Thyroid gland (tissue), 4 donors: ENCODE data around the gene FMN1. TPM values are rescaled to one million over a fixed set of nuclear protein-coding genes. Genes with fewer than 3 reads are reported as not detected.

Source experiments
- DNase-seq, 2 donors: peaks; one replicate each; pipeline ENCODE4 v3.0.0-alpha.2; 2019
- H3K27ac ChIP-seq, 3 donors: fragments of 200-600 bp; sonication (generic); 1 replicate in 2 of 3; 2 replicates in 1 of 3; pipeline ENCODE4 v1.5.1; 2016 to 2019; ENCODE audit warnings: mild to moderate bottlenecking in 1 of 3, moderate library complexity in 1 of 3
- H3K27me3 ChIP-seq: fragments of 200-600 bp; sonication (generic); one replicate; pipeline ENCODE4 v1.5.1; 2019
- H3K36me3 ChIP-seq, 2 donors: fragments of 200-600 bp; sonication (generic); one replicate each; pipeline ENCODE4 v1.5.1; 2016 to 2019
- H3K4me1 ChIP-seq, 2 donors: fragments of 200-600 bp; sonication (generic); one replicate each; pipeline ENCODE4 v1.5.1; 2017 to 2019
- H3K4me3 ChIP-seq, 3 donors: fragments of 200-600 bp; sonication (generic); replicated peaks in 1 of 3; 1 replicate in 2 of 3; 2 replicates in 1 of 3; pipeline ENCODE4 v1.5.1; 2016; ENCODE audit warnings: mild to moderate bottlenecking in 1 of 3
- H3K9me3 ChIP-seq: fragments of 200-600 bp; sonication (generic); one replicate; pipeline ENCODE4 v1.5.1; 2017
- POLR2A ChIP-seq, 2 donors: fragments of 450-650 bp; IDR thresholded peaks; one replicate each; pipeline ENCODE4 v1.6.1; 2017; ENCODE audit warnings: antibody characterized with exemption in 2 of 2, mild to moderate bottlenecking in 2 of 2, moderate library complexity in 1 of 2
- WGBS, 2 donors: methylation state at CpG; one replicate each; pipeline ENCODE4 v1.1.5; 2017; 5-methylcytosine and 5-hydroxymethylcytosine counted together
- intact Hi-C: fragments of 100-400 bp; cut with DNase I; formaldehyde crosslinking; loops from one replicate; pipeline ENCODE4 v1.15.1; 2023
- total RNA-seq, 4 donors: library from RNA; depleted of rRNA; stranded (reverse); fragments of >200 nt; gene quantifications; one replicate each; pipeline ENCODE4 v1.2.3, GENCODE V29; 2016
- TF ChIP-seq, protein P1 (sequence below), 6 experiments: fragments of 200-600 bp in 3 of 6; fragments of 450-650 bp in 3 of 6; sonication (generic) in 3 of 6; IDR thresholded peaks; one replicate each; pipeline ENCODE4 v1.5.1; 2016 to 2019; ENCODE audit warnings: antibody characterized with exemption in 6 of 6, mild to moderate bottlenecking in 2 of 6, inconsistent platforms in 1 of 6, moderate library complexity in 1 of 6

Gene FMN1
- total RNA-seq, 4 donors from 2014 or later = 13.8 to 28.3 (median 22.5) TPM

- 50 to 56% methylated on average over 14 of the region's 14 CpGs for WGBS, 2 donors
- no peaks in the 10 kb centered on the region for H3K4me1 ChIP-seq
- intact Hi-C loops = no loop called here
- H3K27me3 ChIP-seq = no peaks in the 10 kb centered on the region
- no peak overlapping the region for H3K27ac ChIP-seq
- DNase-seq = peak; percentile 4 to 12
- TF ChIP-seq POLR2A (IDR thresholded peaks at IDR 0.05) = no peak
- TF ChIP-seq, protein P1, sequence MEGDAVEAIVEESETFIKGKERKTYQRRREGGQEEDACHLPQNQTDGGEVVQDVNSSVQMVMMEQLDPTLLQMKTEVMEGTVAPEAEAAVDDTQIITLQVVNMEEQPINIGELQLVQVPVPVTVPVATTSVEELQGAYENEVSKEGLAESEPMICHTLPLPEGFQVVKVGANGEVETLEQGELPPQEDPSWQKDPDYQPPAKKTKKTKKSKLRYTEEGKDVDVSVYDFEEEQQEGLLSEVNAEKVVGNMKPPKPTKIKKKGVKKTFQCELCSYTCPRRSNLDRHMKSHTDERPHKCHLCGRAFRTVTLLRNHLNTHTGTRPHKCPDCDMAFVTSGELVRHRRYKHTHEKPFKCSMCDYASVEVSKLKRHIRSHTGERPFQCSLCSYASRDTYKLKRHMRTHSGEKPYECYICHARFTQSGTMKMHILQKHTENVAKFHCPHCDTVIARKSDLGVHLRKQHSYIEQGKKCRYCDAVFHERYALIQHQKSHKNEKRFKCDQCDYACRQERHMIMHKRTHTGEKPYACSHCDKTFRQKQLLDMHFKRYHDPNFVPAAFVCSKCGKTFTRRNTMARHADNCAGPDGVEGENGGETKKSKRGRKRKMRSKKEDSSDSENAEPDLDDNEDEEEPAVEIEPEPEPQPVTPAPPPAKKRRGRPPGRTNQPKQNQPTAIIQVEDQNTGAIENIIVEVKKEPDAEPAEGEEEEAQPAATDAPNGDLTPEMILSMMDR (IDR thresholded peaks at IDR 0.05) = peak in 1 of 6 experiments; percentile 2
- H3K4me3 ChIP-seq = no peak overlapping the region
- H3K9me3 ChIP-seq = no peaks in the 10 kb centered on the region
- no peaks in the 10 kb centered on the region for H3K36me3 ChIP-seq
These were observed 332.8 kb downstream of the FMN1 start for GRCh38 chr15:32861761-32862160.

GRCh38 chr15:32861174-32861573 is 333.3 kb downstream of the FMN1 start:
- no peak for DNase-seq
- Histone ChIP-seq H3K27ac (no peak overlapping the region), H3K9me3 (no peaks in the 10 kb centered on the region), H3K27me3 (no peaks in the 10 kb centered on the region), H3K36me3 (no peaks in the 10 kb centered on the region), H3K4me3 (no peak overlapping the region), H3K4me1 (no peaks in the 10 kb centered on the region)
- WGBS, 2 donors = 92 to 94% methylated on average over 5 of the region's 5 CpGs
- TF ChIP-seq, protein P1 (IDR thresholded peaks at IDR 0.05) = no peak
- no peak for TF ChIP-seq POLR2A (IDR thresholded peaks at IDR 0.05)
- intact Hi-C loops = no loop called here

GRCh38 chr15:32859996-32860395 is 334.5 kb downstream of the FMN1 start:
- Histone ChIP-seq H3K4me1 (no peaks in the 10 kb centered on the region), H3K9me3 (no peaks in the 10 kb centered on the region), H3K27ac (no peak overlapping the region), H3K36me3 (no peaks in the 10 kb centered on the region), H3K27me3 (no peaks in the 10 kb centered on the region), H3K4me3 (no peak overlapping the region)
- intact Hi-C loops = no loop called here
- TF ChIP-seq POLR2A (IDR thresholded peaks at IDR 0.05) = no peak
- TF ChIP-seq, protein P1 (IDR thresholded peaks at IDR 0.05) = no peak
- DNase-seq = no peak
- WGBS, 2 donors = 83 to 89% methylated on average over 2 of the region's 2 CpGs

DNA sequence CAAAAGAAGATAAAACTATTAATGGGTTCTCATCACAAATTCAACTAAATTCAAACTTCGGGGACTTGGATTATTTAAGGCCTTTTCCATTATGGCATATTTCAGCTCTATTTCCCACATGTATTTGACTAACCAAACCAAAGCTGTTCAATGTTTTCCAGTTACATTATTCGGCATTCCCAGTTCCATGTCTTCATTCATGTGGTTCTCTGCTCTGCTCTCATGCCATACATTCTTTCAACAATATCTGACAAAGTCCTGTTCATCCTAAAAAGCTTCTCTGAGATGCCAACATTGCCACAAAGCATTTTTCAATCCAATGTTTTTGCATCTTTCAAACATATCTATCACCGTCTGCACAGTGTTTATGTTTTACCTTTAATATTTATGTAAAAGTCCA is 335.3 kb downstream of the FMN1 start:
- TF ChIP-seq POLR2A (IDR thresholded peaks at IDR 0.05) = no peak
- TF ChIP-seq, protein P1 (IDR thresholded peaks at IDR 0.05) = no peak
- H3K4me1 ChIP-seq = no peaks in the 10 kb centered on the region
- intact Hi-C loops = no loop called here
- WGBS, 2 donors = 93 to 95% methylated on average over 3 of the region's 3 CpGs
- H3K9me3 ChIP-seq = no peaks in the 10 kb centered on the region
- no peak overlapping the region for H3K4me3 ChIP-seq
- no peaks in the 10 kb centered on the region for H3K27me3 ChIP-seq
- no peak overlapping the region for H3K27ac ChIP-seq
- DNase-seq = no peak
- H3K36me3 ChIP-seq = no peaks in the 10 kb centered on the region

- Histone ChIP-seq H3K27ac (no peak overlapping the region), H3K27me3 (no peaks in the 10 kb centered on the region), H3K4me3 (no peak overlapping the region), H3K9me3 (no peaks in the 10 kb centered on the region), H3K36me3 (no peaks in the 10 kb centered on the region), H3K4me1 (no peaks in the 10 kb centered on the region)
- DNase-seq = no peak
- WGBS, 2 donors = 84 to 90% methylated on average over 2 of the region's 2 CpGs
- intact Hi-C loops = no loop called here
- TF ChIP-seq POLR2A (IDR thresholded peaks at IDR 0.05) = no peak
- TF ChIP-seq, protein P1 (IDR thresholded peaks at IDR 0.05) = no peak
These were observed 336.8 kb downstream of the FMN1 start for GRCh38 chr15:32857732-32858131.
